Left colon (tissue), 2 donors: ENCODE data around the gene KLHL22. TPM values are rescaled to one million over a fixed set of nuclear protein-coding genes. Genes with fewer than 3 reads are reported as not detected.
"Not testable (repeated sequence)": the region's sequence is repeated elsewhere in the genome, so short reads cannot be mapped to it uniquely, and the experiment has no call there.

ENCODE experiments used
- ATAC-seq: fragments of 200-7000 bp; cut with Tn5 transposase; one replicate; pipeline ENCODE4 v1.9.1; 2020; ENCODE audit warnings: mild to moderate bottlenecking, moderate library complexity
- DNase-seq, 2 donors: peaks; one replicate each; pipeline ENCODE4 v3.0.0-alpha.2; 2020
- intact Hi-C, 2 donors: fragments of 100-400 bp; cut with DNase I in 1 of 2; cut with micrococcal nuclease in 1 of 2; formaldehyde crosslinking; loops; one replicate each; pipeline versions ENCODE4 v1.11.2 to v1.14.0; 2022; cut with DNase I, micrococcal nuclease
- long read RNA-seq: library from polyadenylated mRNA; unstranded; transcript quantifications from one replicate; pipeline ENCODE4 v2.0.0, GENCODE V29; 2021
- total RNA-seq, 2 donors: library from RNA; stranded (reverse); fragmentation: NEBNext Ultra II Directional; extraction: Animal tissue kit (Norgen Biotek cat#: 25700); gene quantifications; one replicate each; pipeline ENCODE4 v1.2.1, GENCODE V29; 2021
- donor health status: DM: no; HTN: no; CAD: no.
- donor health status: DM: yes; HTN: yes; CAD: no.

KLHL22 gene
- 10 to 100 TPM; 12.3 to 14.2 TPM for total RNA-seq
- long read RNA-seq, partial matches to known transcripts: 11 of 14 reads
- long read RNA-seq, other reads (novel, unspliced or antisense): 3 of 14 reads

- DNase-seq (peak in 1 of 2 donors; percentile 62), ATAC-seq (peak; percentile 24)
- intact Hi-C loops: loop anchor here in 1 of 2 donors (10.0 kb wide), 1 partner anchor 70 kb away; no protein-coding TSS in a partner anchor
Observed at GRCh38 chr22:20494978-20495860, at the start of gene KLHL22. KLHL22 (minus strand) TSS chr22:20495795; CDS start chr22:20489211, 6,584 bp downstream.

DNA sequence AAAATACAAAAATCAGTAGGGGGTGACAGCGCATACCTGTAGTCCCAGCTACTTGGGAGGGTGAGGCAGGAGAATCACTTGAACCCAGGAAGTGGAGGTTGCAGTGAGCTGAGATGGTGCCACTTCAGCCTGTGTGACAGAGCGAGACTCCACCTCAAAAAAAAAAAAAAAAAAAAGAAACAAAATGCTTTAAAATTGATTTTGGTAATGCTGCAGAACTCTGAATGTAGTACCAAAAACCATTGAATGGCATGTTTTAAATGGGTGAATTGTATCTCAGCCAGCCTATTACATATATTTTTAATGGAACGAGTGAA, 49.7 kb upstream of the KLHL22 start:
- intact Hi-C loops, ATAC-seq, DNase-seq: not testable (repeated sequence)

DNA sequence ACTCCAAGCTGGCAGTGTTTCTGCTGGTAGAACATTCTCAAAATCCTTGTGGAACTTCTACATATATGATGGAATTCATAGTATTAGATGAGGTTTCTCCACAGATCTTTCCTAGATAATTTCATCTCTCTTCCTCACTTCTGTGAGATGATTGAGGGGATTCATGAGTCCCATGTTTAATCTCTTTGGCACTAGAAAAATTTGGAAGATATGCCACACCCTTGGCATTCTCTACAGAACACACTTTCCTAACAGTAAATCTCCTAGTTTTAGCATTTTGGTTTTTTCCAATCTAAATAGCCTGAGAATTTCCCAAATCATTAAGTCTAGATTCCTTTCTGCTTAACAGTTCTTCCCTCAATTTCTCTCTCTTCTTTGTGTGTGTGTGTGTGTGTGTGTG, 47.1 kb upstream of the KLHL22 start:
- intact Hi-C loops: no loop called here
- no peak for ATAC-seq
- no peak for DNase-seq

DNA sequence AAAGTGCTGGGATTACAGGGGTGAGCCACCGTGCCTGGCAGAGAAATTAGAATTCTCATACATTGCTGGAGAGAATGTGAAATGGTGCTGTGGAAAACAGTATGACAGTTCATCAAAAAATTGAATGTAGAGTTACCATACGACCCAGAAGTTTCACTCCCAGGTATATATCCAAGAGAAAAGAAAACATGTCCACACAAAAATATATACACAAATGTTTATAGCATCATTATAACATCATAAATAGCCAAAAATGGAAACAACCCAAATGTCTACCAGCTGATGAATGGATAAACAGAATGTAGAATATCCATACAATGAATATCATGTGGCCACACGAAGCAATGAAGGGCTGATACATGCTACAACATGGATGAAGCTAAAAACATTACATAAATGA, 46.5 kb upstream of the KLHL22 start:
- DNase-seq (no peak), ATAC-seq (no peak)
- intact Hi-C loops: no loop called here

DNA sequence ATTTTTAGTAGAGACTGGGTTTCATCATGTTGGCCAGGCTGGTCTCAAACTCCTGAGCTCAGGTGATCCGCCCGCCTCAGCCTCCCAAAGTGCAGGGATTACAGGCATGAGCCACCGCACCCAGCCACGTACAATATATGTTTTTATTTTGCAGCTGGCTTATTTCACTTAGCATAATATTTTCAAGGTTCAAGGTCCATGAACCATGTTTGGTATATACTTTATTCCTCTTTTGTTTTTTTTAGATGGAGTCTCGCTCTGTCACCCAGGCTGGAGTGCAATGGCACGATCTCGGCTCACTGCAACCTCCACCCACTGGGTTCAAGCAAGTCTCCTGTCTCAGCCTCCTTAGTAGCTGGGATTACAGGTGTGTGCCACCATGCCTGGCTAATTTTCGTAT, 43.3 kb upstream of the KLHL22 start:
- ATAC-seq, DNase-seq, intact Hi-C loops: not testable (repeated sequence)

DNA sequence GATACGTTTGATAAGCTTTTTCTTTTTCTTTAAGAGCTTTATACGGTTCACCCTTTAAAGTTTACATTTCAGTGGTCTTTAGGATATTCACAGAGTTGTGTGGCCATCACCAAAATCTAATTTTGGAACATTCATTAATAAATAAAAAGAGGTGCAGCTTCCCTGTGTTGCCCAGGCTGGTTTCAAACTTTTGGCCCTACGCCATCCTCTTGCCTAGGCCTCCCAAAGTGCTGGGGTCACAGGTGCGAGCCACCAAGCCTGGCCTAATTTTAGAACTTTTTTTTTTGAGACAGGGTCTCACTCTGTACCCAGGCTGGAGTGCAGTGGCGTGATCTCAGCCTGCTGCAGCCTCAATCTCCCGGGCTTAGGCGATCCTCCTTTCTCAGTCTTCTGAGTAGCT, 42.4 kb upstream of the KLHL22 start:
- no peak for DNase-seq
- intact Hi-C loops: no loop called here

DNA sequence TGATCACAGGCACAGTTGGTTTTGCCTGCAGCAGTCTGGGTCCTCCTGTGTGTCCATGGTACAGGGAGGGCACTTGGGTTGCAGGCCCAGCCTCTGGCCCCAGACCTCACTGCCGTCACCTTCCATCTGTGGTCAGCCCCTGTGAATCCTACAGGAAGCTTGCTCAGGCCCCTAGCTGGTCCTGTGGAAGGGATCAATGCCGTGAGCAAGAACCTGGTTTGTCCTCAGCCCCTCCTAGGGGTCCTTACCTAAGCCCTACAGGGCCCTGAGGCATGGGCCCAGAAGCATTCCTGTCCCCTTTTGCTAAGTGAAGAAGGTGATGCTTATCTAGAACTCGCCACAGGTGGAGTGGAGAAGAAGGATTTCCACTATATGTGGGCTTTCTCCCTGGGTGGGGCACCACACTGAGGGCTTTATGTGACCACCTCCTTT, 41.7 kb upstream of the KLHL22 start:
- no peak for ATAC-seq
- intact Hi-C loops: no loop called here
- no peak for DNase-seq

More for the DNA sequence above, 42.4 kb upstream of the KLHL22 start:
- no peak for ATAC-seq

- ATAC-seq: peak; percentile 33
- intact Hi-C loops: no loop called here
- no peak for DNase-seq
Observed at GRCh38 chr22:20536590-20537324, 41.2 kb upstream of the KLHL22 start.

DNA sequence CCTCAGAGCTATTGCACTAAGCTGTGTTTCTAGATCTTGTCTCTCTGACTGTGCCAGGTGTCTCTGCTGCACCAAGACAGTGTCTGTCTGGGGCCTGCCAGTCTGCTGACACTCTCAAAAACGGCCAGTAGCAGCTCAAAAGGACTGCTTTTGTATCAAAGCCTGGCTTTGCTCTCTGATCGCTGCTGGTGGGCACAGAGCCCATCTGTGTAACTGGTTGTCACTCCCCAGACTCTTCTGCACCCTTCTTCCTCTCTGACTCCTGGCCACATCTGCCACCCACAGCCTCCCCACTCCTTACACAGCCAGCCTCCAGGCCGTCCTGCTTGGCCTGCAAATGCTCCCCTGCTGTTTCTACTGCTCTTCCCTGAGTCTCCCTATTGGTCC, 38.3 kb upstream of the KLHL22 start:
- DNase-seq (no peak), ATAC-seq (no peak)
- intact Hi-C loops: no loop called here

DNA sequence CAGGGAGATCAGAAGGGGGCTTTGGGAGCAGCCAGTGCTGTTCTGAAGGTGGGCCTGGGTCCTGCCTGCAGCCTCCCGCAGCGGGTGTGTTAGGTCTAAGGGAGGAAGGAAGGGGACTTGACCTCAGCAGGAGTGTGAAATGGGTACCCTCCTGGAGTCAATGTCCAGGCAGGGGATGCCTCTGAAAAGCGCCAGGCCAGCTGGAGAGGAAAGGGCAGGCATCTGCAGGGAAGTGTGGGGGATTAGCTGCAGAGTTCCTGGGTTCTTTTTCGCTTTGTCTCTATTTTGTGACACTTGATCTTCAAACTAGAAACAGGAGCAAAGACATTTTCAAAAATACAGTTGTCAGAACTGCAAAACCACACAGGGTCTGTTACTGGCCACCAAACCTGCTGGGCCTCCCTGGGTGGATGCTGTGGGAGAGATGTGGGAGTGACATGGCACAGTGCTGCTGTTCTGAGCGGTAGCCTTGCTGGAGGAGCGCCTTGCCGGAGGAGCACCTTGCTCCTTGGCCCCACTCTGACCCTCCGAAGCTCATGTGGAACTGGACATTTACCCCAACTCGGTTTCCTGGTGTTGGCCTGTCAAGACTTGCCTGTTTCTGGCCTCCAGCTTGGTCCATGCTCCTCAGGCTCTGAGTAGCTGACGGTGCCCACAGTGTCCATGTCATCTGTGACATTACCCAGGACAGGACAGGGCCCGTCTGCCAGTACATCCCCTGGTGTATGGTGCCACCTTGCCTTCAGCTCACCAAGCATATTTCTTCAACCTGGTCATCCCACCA, 37.7 kb upstream of the KLHL22 start:
- DNase-seq (no peak), ATAC-seq (no peak)
- intact Hi-C loops: no loop called here

DNA sequence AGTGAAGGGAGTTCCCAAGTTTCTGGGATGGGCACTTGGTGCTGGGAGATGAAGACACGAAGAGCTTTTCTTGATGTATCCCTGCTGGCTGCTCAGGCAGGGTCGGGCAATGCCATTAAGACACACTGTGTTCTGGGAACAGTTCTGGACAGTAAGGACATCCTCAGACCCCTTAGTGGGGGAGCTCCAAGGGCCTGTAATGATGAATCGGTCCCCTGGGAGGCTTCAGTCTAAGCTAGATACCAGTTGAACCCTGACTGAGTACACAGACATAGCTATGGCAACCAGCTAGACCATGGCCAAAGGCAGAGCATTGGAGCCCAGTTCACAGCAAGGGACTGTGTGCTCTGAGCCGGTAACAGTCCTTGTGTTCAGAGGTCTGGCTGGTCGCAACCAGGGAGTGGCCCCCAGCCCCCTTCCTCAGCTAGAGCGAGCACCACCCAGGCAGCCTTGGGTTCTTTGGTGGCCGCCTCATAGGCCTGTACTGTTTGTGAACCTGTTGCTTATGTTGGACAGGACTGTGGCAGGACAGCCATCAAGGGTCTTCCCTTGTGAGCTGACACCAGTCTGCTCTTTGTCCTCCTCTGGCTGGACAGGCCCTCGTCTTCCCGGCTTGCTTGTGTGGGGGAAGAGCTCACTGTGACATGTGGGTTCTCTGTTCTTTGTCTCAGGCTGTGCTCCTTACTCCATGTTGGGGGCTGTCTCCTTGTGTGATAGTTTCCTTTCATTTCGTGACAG, 36.8 kb upstream of the KLHL22 start:
- ATAC-seq (no peak), DNase-seq (no peak)
- intact Hi-C loops: no loop called here

DNA sequence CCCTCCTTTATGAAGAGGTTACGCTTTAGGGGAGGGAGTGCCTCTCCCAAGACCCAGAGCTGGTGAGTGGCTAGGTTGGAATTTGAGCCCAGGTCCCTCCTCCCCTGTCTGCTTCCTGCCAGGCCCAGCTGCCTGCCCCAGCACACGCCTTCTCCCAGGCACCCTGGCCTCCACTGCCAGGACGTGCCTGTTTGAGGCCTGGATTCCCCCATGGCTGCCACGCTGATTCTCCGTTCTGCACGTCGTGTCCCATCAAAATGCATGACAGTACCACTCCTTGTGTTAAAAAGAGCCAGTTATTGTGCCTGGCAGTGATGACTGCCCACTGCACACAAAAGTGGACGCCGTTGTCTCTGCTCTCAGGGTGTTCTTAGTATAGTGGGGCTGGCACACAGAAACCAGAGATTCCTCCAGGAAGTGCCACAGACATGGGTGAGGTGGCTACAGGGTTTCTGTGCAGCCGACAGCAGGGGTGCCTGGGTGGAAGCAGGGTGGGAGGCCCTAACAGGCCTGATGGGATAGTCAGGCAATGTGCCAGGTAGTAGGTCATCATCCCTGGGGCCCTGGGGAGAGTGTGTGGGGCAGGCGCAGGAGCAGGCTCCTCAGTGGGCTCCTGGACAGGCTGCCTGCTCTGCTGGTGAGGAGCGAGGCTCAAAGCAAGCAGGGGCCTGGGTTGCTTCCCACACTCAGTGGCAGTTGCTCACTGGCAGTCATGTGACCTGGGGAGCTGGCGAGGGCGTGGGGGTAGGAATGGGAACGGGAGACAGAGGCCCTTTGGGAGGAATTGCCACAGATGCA, 36.0 kb upstream of the KLHL22 start:
- DNase-seq (peak; percentile 58 to 78), ATAC-seq (peak; percentile 93)
- intact Hi-C loops: no loop called here

- intact Hi-C loops: no loop called here
- no peak for DNase-seq
- ATAC-seq: no peak
Observed at GRCh38 chr22:20531154-20531403, 35.5 kb upstream of the KLHL22 start.

DNA sequence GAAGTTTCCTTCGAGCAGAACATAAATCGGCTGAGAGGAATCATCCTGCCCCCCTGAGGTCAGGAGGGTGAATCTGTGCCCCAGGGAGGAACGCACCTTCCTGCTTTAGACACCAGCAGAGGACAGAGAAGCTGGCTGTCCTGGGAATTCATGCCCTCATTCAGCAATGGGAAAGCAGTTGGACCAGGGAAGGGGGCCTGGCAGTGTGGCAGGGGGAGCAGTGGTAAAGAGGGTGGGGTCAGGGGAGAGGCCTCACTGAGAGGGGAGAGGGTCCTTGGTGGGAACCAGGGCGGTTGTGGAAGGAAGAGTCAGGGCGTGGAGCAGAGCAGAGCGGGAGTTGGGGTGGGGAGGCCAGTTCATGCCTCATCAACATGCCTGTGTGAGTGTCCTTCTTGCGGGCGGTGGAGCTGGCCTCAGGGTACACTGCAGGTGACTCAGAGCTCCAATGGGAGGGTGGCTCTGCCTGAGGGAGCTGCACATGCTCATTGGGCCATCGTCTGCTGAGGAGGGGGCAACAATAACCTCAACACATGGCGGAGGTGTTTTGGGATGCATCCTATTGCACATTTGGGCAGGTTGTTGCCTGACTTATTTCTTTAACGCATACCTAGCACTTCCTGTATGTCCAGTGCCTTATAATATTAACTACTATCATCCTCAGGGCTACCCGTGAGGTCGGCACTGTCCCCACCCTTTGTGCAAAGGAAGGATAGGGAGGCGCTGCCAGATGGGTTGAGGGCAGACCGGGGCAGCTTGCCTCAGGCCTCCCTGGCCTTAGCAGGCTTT, 35.0 kb upstream of the KLHL22 start:
- intact Hi-C loops: no loop called here
- peak; percentile 39 to 60 for DNase-seq
- peak; percentile 71 for ATAC-seq

GRCh38 chr22:20528405-20528978, 32.9 kb upstream of the KLHL22 start:
- DNase-seq (no peak), ATAC-seq (no peak)
- intact Hi-C loops: no loop called here

DNA sequence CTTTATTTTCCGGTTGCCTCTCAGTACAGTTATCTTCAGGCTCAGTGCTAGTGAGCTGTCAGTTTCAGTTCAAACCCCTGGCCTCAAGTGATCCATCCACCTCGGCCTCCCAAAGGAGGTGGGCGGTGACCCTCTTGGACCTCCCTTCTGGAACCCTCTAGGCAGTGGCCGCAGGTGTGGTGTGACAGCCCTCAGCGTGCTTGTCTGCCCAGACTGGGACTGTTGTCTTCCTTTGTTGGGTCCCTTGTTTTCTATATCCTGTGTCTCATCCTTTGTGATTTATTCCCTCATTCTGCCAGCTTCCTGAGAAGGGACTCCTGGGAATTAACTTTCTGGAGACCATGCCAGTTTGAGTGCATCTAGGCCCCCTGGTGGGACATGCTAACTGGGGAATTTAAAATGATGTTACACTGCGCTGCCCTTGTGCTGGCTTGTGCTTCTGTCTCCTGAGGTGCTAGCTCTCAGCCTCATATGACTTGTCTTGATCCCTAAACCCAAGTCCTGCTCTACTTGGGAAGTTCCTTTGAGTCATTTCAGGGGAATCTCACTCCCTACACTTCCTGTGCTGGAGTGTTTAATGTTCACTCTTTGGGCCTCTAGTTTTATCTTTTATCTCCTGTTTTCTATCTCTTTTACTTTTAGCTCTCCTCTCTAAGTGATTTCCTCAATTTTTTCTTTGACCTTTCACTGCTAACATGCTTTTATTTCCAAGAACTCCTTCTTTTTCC, 31.2 kb upstream of the KLHL22 start:
- DNase-seq: no peak
- no peak for ATAC-seq
- intact Hi-C loops: no loop called here

DNA sequence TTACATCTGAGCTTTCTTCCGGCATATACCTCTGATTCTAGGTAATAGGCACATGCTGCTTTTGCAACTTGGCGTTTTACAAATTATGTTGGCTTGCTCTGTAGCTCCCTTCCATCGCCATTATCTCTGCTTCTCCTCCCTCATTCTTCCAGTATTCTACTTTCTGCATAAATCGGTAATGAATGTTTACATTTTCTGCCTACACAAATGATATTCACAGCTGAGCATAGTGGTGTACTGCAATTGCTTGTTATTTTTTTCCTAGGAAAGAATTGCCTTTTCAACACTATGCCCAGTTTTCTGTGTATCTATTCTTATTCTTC, 30.7 kb upstream of the KLHL22 start:
- DNase-seq (no peak), ATAC-seq (no peak)
- intact Hi-C loops: no loop called here
